CD1c-positive myeloid dendritic cell (primary cell): ENCODE results near the gene FUZ.
"Not testable (repeated sequence)": the region's sequence is repeated elsewhere in the genome, so short reads cannot be mapped to it uniquely, and the experiment has no call there.

ENCODE experiments used
- DNase-seq: peaks from one replicate; pipeline ENCODE4 v3.0.0-alpha.2; 2016; ENCODE audit errors: extremely low spot score

Gene FUZ

GRCh38 chr19:49832556-49832955 lies 19.5 kb upstream of the FUZ start:
- no peak for DNase-seq

- no peak for DNase-seq
These were observed 18.5 kb upstream of the FUZ start for GRCh38 chr19:49831592-49831991.

GRCh38 chr19:49830766-49831165 lies 17.7 kb upstream of the FUZ start:
- no peak for DNase-seq

GRCh38 chr19:49829721-49830120 lies 16.6 kb upstream of the FUZ start:
- DNase-seq, result no peak

- no peak for DNase-seq
These were observed 16.1 kb upstream of the FUZ start for GRCh38 chr19:49829200-49829599.

- DNase-seq, result no peak
These were observed 13.9 kb upstream of the FUZ start for GRCh38 chr19:49827034-49827433.

GRCh38 chr19:49824662-49825061 lies 11.6 kb upstream of the FUZ start:
- no peak for DNase-seq

GRCh38 chr19:49823472-49823871 lies 10.4 kb upstream of the FUZ start:
- no peak for DNase-seq

GRCh38 chr19:49820125-49820524 lies 7.0 kb upstream of the FUZ start:
- DNase-seq, result no peak

- DNase-seq, result not testable (repeated sequence)
These were observed 6.5 kb upstream of the FUZ start for GRCh38 chr19:49819452-49820115.

- peak; percentile 44 for DNase-seq
These were observed 5.7 kb upstream of the FUZ start for GRCh38 chr19:49818649-49819370.

GRCh38 chr19:49817964-49818648 lies 5.0 kb upstream of the FUZ start, which contains the start of gene MED25:
TSS of gene MED25 (plus strand) at chr19:49818289. CDS start at chr19:49818342, 53 bp downstream.
- peak; percentile 94 for DNase-seq

GRCh38 chr19:49816590-49816989 lies 3.5 kb upstream of the FUZ start:
- DNase-seq, result no peak

GRCh38 chr19:49814010-49814409 lies 918 bp upstream of the FUZ start:
- peak; percentile 21 for DNase-seq

- peak; percentile 12 for DNase-seq
These were observed 568 bp downstream of the FUZ start for GRCh38 chr19:49812452-49812996.

- no peak for DNase-seq
These were observed 1.8 kb downstream of the FUZ start for GRCh38 chr19:49811328-49811727.

GRCh38 chr19:49809941-49810389 lies 3.1 kb downstream of the FUZ start:
- no peak for DNase-seq

GRCh38 chr19:49809160-49809940 lies 3.7 kb downstream of the FUZ start:
- DNase-seq, result peak; percentile 66

GRCh38 chr19:49808711-49809159 lies 4.4 kb downstream of the FUZ start:
- DNase-seq, result peak; percentile 86

GRCh38 chr19:49807904-49808675 lies 5.0 kb downstream of the FUZ start:
- no peak for DNase-seq
